Ishikawa (cell line): ENCODE measurements around the gene CERS6.

ENCODE experiments used
- CEBPB ChIP-seq: IDR thresholded peaks from 2 replicates; pipeline ENCODE4 v1.6.1; 2012
- CREB1 ChIP-seq: IDR thresholded peaks from 2 replicates; pipeline ENCODE4 v1.6.1; 2012; ENCODE audit warnings: low read depth
- EGR1 ChIP-seq: IDR thresholded peaks from 2 replicates; pipeline ENCODE4 v1.6.1; 2012
- EP300 ChIP-seq: IDR thresholded peaks from 2 replicates; pipeline ENCODE4 v1.6.1; 2012; ENCODE audit warnings: borderline replicate concordance
- FOXM1 ChIP-seq: IDR thresholded peaks from 2 replicates; pipeline ENCODE4 v1.6.1; 2012; ENCODE audit warnings: low read depth, borderline replicate concordance
- MAX ChIP-seq: IDR thresholded peaks from 2 replicates; pipeline ENCODE4 v1.6.1; 2012
- NFIC ChIP-seq: IDR thresholded peaks from 2 replicates; pipeline ENCODE4 v1.6.1; 2012
- RAD21 ChIP-seq: IDR thresholded peaks from 2 replicates; pipeline ENCODE4 v1.6.1; 2012; ENCODE audit warnings: low read depth
- TAF1 ChIP-seq: IDR thresholded peaks from 2 replicates; pipeline ENCODE4 v1.6.1; 2012; ENCODE audit warnings: low read depth, mild to moderate bottlenecking
- TCF12 ChIP-seq: IDR thresholded peaks from 2 replicates; pipeline ENCODE4 v1.6.1; 2012; ENCODE audit warnings: low read depth
- TEAD4 ChIP-seq: IDR thresholded peaks from 2 replicates; pipeline ENCODE4 v1.6.1; 2012
- USF1 ChIP-seq: IDR thresholded peaks from 2 replicates; pipeline ENCODE4 v1.6.1; 2012
- YY1 ChIP-seq: IDR thresholded peaks from 2 replicates; pipeline ENCODE4 v1.6.1; 2012; ENCODE audit warnings: low read depth
- ZBTB7A ChIP-seq: IDR thresholded peaks from 2 replicates; pipeline ENCODE4 v1.6.1; 2012; ENCODE audit warnings: low read depth
- TF ChIP-seq, protein P1 (sequence below): IDR thresholded peaks from 2 replicates; pipeline ENCODE4 v1.6.1; 2012; ENCODE audit warnings: low read depth, mild to moderate bottlenecking

The CERS6 gene

GRCh38 chr2:168673265-168674189, 217.5 kb downstream of the CERS6 start:
- no peak for TF ChIP-seq USF1
- TF ChIP-seq, protein P1, sequence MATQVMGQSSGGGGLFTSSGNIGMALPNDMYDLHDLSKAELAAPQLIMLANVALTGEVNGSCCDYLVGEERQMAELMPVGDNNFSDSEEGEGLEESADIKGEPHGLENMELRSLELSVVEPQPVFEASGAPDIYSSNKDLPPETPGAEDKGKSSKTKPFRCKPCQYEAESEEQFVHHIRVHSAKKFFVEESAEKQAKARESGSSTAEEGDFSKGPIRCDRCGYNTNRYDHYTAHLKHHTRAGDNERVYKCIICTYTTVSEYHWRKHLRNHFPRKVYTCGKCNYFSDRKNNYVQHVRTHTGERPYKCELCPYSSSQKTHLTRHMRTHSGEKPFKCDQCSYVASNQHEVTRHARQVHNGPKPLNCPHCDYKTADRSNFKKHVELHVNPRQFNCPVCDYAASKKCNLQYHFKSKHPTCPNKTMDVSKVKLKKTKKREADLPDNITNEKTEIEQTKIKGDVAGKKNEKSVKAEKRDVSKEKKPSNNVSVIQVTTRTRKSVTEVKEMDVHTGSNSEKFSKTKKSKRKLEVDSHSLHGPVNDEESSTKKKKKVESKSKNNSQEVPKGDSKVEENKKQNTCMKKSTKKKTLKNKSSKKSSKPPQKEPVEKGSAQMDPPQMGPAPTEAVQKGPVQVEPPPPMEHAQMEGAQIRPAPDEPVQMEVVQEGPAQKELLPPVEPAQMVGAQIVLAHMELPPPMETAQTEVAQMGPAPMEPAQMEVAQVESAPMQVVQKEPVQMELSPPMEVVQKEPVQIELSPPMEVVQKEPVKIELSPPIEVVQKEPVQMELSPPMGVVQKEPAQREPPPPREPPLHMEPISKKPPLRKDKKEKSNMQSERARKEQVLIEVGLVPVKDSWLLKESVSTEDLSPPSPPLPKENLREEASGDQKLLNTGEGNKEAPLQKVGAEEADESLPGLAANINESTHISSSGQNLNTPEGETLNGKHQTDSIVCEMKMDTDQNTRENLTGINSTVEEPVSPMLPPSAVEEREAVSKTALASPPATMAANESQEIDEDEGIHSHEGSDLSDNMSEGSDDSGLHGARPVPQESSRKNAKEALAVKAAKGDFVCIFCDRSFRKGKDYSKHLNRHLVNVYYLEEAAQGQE: peak; percentile 54

- no peak for TF ChIP-seq FOXM1
- TF ChIP-seq, protein P1: no peak
- TF ChIP-seq CEBPB: no peak
- TF ChIP-seq CREB1: no peak
- TF ChIP-seq TEAD4: no peak
- TF ChIP-seq TAF1: no peak
- TF ChIP-seq USF1: no peak
- no peak for TF ChIP-seq EGR1
- no peak for TF ChIP-seq ZBTB7A
These were observed 222.2 kb downstream of the CERS6 start for GRCh38 chr2:168678153-168678853.

DNA sequence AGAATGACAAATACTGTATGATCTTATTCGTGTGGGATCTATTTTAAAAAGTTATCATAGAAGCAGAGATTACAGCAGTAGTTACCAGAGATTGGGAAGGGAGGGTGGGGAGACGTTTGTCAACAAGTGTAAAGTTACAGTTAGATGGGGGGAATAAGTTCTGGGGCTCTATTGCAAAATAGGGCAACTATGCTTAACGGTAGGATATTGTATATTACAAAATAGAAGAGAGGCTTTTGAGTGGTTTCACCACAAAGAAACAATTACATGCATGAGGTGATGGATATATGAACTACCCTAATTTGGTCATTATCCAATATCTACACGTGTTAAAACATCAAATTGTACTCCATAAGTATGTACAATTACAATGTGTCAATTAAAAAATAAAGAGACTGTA, 223.0 kb downstream of the CERS6 start:
- TF ChIP-seq CEBPB: no peak
- TF ChIP-seq EGR1: no peak
- no peak for TF ChIP-seq FOXM1
- no peak for TF ChIP-seq CREB1
- no peak for TF ChIP-seq YY1
- TF ChIP-seq RAD21: no peak
- no peak for TF ChIP-seq TAF1
- TF ChIP-seq EP300: no peak
- no peak for TF ChIP-seq TCF12
- no peak for TF ChIP-seq NFIC
- TF ChIP-seq, protein P1: no peak
- no peak for TF ChIP-seq USF1
- TF ChIP-seq ZBTB7A: no peak
- TF ChIP-seq MAX: no peak
- TF ChIP-seq TEAD4: no peak

GRCh38 chr2:168679741-168680310, 223.8 kb downstream of the CERS6 start:
- no peak for TF ChIP-seq TCF12
